WTC11 (cell line): ENCODE results near the gene PCSK5. TPM values are rescaled to one million over a fixed set of nuclear protein-coding genes. Genes with fewer than 3 reads are reported as not detected.

Source experiments
- ATAC-seq: fragments of 200-7000 bp; cut with Tn5 transposase; 2 replicates; pipeline ENCODE4 v1.10.0; 2021; ENCODE audit warnings: mild to moderate bottlenecking, moderate library complexity
- CTCF ChIA-PET: fragments of 300-600 bp; sonication (Branson Sonifier 250); formaldehyde crosslinking; loops from one replicate; lab custom pipeline; 2021; ENCODE audit warnings: antibody characterized with exemption; lab: Charles Lee
- POLR2A ChIA-PET: fragments of 350-600 bp; sonication (Branson Sonifier 250); formaldehyde crosslinking; loops from one replicate; lab custom pipeline; 2021; ENCODE audit warnings: antibody characterized with exemption; lab: Charles Lee
- DNase-seq: peaks from one replicate; pipeline ENCODE4 v3.0.0; 2021; ENCODE audit warnings: low spot score
- H3K27ac Mint-ChIP-seq: 2 replicates; pipeline ENCODE4 v1.8.0; 2021; ENCODE audit warnings: mixed read lengths
- H3K27me3 Mint-ChIP-seq: 2 replicates; pipeline ENCODE4 v1.8.0; 2021; ENCODE audit warnings: low read depth, mild to moderate bottlenecking, moderate library complexity, mixed read lengths
- H3K36me3 Mint-ChIP-seq: 2 replicates; pipeline ENCODE4 v1.8.0; 2021; ENCODE audit warnings: mixed read lengths
- H3K4me1 Mint-ChIP-seq: 2 replicates; pipeline ENCODE4 v1.8.0; 2022; ENCODE audit warnings: mixed read lengths
- H3K4me3 Mint-ChIP-seq: 2 replicates; pipeline ENCODE4 v1.8.0; 2021; ENCODE audit warnings: mild to moderate bottlenecking, moderate library complexity, mixed read lengths
- H3K9me3 Mint-ChIP-seq: 2 replicates; pipeline ENCODE4 v1.8.0; 2021; ENCODE audit warnings: mixed read lengths
- CDX4 ChIP-seq: fragments of 250-450 bp; sonication (Bioruptor Pico); IDR thresholded peaks from 2 replicates; pipeline ENCODE4 v1.9.0; 2021; ENCODE audit warnings: moderate library complexity, mild to moderate bottlenecking, inconsistent platforms, borderline replicate concordance
- E2F4 ChIP-seq: sonication (generic); formaldehyde crosslinking; IDR thresholded peaks from 2 replicates; pipeline ENCODE4 v1.8.1; 2022; ENCODE audit warnings: low read depth, mild to moderate bottlenecking, moderate library complexity, missing genetic modification reagents, borderline replicate concordance
- ESRRA ChIP-seq: sonication (generic); formaldehyde crosslinking; IDR thresholded peaks from 2 replicates; pipeline ENCODE4 v1.8.1; 2022; ENCODE audit warnings: mild to moderate bottlenecking, missing genetic modification reagents, borderline replicate concordance
- GRHL2 ChIP-seq: fragments of 250-450 bp; sonication (Bioruptor Pico); IDR thresholded peaks from 2 replicates; pipeline ENCODE4 v1.8.0; 2022; ENCODE audit warnings: mild to moderate bottlenecking, moderate library complexity; ENCODE audit not compliant: insufficient replicate concordance, severe bottlenecking
- GTF2I ChIP-seq: fragments of 250-450 bp; sonication (Bioruptor Pico); conservative IDR thresholded peaks from 2 replicates; pipeline ENCODE4 v1.4.0; 2021; ENCODE audit warnings: mild to moderate bottlenecking
- MLX ChIP-seq: sonication (generic); formaldehyde crosslinking; IDR thresholded peaks from 2 replicates; pipeline ENCODE4 v1.8.1; 2023; ENCODE audit warnings: mild to moderate bottlenecking, missing genetic modification reagents, moderate library complexity
- NR2C2 ChIP-seq: sonication (generic); formaldehyde crosslinking; IDR thresholded peaks from 2 replicates; pipeline ENCODE4 v1.8.0; 2022; ENCODE audit warnings: mild to moderate bottlenecking, missing genetic modification reagents
- PRRX2 ChIP-seq: fragments of 250-450 bp; sonication (Bioruptor Pico); IDR thresholded peaks from 2 replicates; pipeline ENCODE4 v1.8.0; 2021; ENCODE audit warnings: mild to moderate bottlenecking
- SMAD3 ChIP-seq: sonication (generic); formaldehyde crosslinking; IDR thresholded peaks from 2 replicates; pipeline ENCODE4 v1.8.0; 2022; ENCODE audit warnings: missing genetic modification reagents, mild to moderate bottlenecking, borderline replicate concordance
- SP1 ChIP-seq: sonication (generic); formaldehyde crosslinking; conservative IDR thresholded peaks from 2 replicates; pipeline ENCODE4 v1.8.1; 2022; ENCODE audit warnings: missing genetic modification reagents
- TP53 ChIP-seq: sonication (generic); formaldehyde crosslinking; IDR thresholded peaks from 2 replicates; pipeline ENCODE4 v1.8.1; 2023; ENCODE audit warnings: mild to moderate bottlenecking, missing genetic modification reagents
- ZNF263 ChIP-seq: sonication (generic); formaldehyde crosslinking; IDR thresholded peaks from 2 replicates; pipeline ENCODE4 v1.8.1; 2022; ENCODE audit warnings: low read depth, mild to moderate bottlenecking, moderate library complexity, missing genetic modification reagents
- ZNF396 ChIP-seq: fragments of 250-450 bp; sonication (Bioruptor Pico); IDR thresholded peaks from 2 replicates; pipeline ENCODE4 v1.8.0; 2021; ENCODE audit warnings: mild to moderate bottlenecking, moderate library complexity, borderline replicate concordance
- ZNF416 ChIP-seq: fragments of 250-450 bp; sonication (Bioruptor Pico); IDR thresholded peaks from 2 replicates; pipeline ENCODE4 v1.9.0; 2021; ENCODE audit warnings: mild to moderate bottlenecking, inconsistent platforms
- ZNF512 ChIP-seq: sonication (generic); formaldehyde crosslinking; IDR thresholded peaks from 2 replicates; pipeline ENCODE4 v1.8.1; 2022; ENCODE audit warnings: missing genetic modification reagents, borderline replicate concordance
- total RNA-seq: library from RNA; stranded (reverse); gene quantifications from 3 replicates; pipeline ENCODE4 v1.2.3, GENCODE V29; 2021
- TF ChIP-seq, protein P1 (sequence below): sonication (generic); formaldehyde crosslinking; IDR thresholded peaks from 2 replicates; pipeline ENCODE4 v1.8.0; 2022; ENCODE audit warnings: missing genetic modification reagents
- TF ChIP-seq, protein P2 (sequence below): sonication (generic); formaldehyde crosslinking; IDR thresholded peaks from 2 replicates; pipeline ENCODE4 v1.8.1; 2023; ENCODE audit warnings: mild to moderate bottlenecking, missing genetic modification reagents, moderate library complexity
- TF ChIP-seq, protein P3 (sequence below): sonication (generic); formaldehyde crosslinking; IDR thresholded peaks from 2 replicates; pipeline ENCODE4 v1.8.0; 2022; ENCODE audit warnings: mild to moderate bottlenecking, missing genetic modification reagents
- TF ChIP-seq, protein P4 (sequence below): sonication (generic); formaldehyde crosslinking; IDR thresholded peaks from 2 replicates; pipeline ENCODE4 v1.8.1; 2023; ENCODE audit warnings: mild to moderate bottlenecking, moderate library complexity, missing genetic modification reagents

Gene PCSK5
- total RNA-seq, 1 experiment from 2014 or later, result 30.6 TPM

DNA sequence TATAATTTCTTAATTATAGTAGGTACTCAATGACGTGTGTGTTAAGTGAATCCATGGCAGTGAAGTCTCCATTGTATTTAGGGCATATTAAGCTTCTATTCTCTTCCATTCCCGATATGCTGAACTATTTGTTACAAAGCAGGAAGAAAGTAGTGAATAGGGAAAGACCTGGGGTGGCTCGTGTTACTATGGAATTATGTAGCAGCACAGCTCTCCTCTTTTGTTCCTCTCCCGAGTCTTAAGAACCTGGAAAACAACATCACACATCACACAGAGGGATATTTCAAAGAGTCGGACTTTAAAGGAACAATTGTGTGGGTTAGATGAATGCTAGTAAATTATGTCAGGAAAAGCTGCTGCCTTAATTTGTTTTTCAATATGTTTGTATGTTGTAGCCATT, 131.8 kb downstream of the PCSK5 start:
- H3K4me3 Mint-ChIP-seq, result no peak overlapping the region
- TF ChIP-seq, protein P1, sequence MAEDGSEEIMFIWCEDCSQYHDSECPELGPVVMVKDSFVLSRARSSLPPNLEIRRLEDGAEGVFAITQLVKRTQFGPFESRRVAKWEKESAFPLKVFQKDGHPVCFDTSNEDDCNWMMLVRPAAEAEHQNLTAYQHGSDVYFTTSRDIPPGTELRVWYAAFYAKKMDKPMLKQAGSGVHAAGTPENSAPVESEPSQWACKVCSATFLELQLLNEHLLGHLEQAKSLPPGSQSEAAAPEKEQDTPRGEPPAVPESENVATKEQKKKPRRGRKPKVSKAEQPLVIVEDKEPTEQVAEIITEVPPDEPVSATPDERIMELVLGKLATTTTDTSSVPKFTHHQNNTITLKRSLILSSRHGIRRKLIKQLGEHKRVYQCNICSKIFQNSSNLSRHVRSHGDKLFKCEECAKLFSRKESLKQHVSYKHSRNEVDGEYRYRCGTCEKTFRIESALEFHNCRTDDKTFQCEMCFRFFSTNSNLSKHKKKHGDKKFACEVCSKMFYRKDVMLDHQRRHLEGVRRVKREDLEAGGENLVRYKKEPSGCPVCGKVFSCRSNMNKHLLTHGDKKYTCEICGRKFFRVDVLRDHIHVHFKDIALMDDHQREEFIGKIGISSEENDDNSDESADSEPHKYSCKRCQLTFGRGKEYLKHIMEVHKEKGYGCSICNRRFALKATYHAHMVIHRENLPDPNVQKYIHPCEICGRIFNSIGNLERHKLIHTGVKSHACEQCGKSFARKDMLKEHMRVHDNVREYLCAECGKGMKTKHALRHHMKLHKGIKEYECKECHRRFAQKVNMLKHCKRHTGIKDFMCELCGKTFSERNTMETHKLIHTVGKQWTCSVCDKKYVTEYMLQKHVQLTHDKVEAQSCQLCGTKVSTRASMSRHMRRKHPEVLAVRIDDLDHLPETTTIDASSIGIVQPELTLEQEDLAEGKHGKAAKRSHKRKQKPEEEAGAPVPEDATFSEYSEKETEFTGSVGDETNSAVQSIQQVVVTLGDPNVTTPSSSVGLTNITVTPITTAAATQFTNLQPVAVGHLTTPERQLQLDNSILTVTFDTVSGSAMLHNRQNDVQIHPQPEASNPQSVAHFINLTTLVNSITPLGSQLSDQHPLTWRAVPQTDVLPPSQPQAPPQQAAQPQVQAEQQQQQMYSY (CRISPR knock-in tag), result 0 out of 2 replicates have a peak, but pooled peaks have one; percentile 50
- TF ChIP-seq ZNF396 (CRISPR knock-in tag), result no peak
- no peak for TF ChIP-seq MLX (CRISPR knock-in tag)
- peaks cover 9% of the 10 kb centered on the region; the same call in 1 of the 2 replicates for H3K36me3 Mint-ChIP-seq
- ChIA-PET POLR2A (no interaction called here), CTCF (interaction anchor here (0.9 kb wide), 1 partner anchor 156 kb away, joined by 3 read pairs; no protein-coding TSS in a partner anchor)
- H3K9me3 Mint-ChIP-seq, result no peaks in the 10 kb centered on the region
- no peak overlapping the region; the same call in 1 of the 2 replicates for H3K27ac Mint-ChIP-seq
- DNase-seq (no peak), ATAC-seq (peak; percentile 36)
- peaks cover 62% of the 10 kb centered on the region for H3K4me1 Mint-ChIP-seq
- no peaks in the 10 kb centered on the region for H3K27me3 Mint-ChIP-seq

- H3K9me3 Mint-ChIP-seq, result no peaks in the 10 kb centered on the region
- TF ChIP-seq PRRX2 (CRISPR knock-in tag), result no peak
- TF ChIP-seq ESRRA, result no peak
- TF ChIP-seq, protein P2, sequence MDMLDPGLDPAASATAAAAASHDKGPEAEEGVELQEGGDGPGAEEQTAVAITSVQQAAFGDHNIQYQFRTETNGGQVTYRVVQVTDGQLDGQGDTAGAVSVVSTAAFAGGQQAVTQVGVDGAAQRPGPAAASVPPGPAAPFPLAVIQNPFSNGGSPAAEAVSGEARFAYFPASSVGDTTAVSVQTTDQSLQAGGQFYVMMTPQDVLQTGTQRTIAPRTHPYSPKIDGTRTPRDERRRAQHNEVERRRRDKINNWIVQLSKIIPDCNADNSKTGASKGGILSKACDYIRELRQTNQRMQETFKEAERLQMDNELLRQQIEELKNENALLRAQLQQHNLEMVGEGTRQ (CRISPR knock-in tag), result no peak
- no peak for TF ChIP-seq ZNF263 (CRISPR knock-in tag)
- no peak for TF ChIP-seq TP53 (CRISPR knock-in tag)
- no peak for TF ChIP-seq SP1 (CRISPR knock-in tag)
- TF ChIP-seq, protein P3, sequence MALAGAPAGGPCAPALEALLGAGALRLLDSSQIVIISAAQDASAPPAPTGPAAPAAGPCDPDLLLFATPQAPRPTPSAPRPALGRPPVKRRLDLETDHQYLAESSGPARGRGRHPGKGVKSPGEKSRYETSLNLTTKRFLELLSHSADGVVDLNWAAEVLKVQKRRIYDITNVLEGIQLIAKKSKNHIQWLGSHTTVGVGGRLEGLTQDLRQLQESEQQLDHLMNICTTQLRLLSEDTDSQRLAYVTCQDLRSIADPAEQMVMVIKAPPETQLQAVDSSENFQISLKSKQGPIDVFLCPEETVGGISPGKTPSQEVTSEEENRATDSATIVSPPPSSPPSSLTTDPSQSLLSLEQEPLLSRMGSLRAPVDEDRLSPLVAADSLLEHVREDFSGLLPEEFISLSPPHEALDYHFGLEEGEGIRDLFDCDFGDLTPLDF, result no peak
- TF ChIP-seq ZNF512, result no peak
- no peak for TF ChIP-seq GRHL2 (CRISPR knock-in tag)
- no peak for TF ChIP-seq NR2C2 (CRISPR knock-in tag)
- TF ChIP-seq, protein P4, sequence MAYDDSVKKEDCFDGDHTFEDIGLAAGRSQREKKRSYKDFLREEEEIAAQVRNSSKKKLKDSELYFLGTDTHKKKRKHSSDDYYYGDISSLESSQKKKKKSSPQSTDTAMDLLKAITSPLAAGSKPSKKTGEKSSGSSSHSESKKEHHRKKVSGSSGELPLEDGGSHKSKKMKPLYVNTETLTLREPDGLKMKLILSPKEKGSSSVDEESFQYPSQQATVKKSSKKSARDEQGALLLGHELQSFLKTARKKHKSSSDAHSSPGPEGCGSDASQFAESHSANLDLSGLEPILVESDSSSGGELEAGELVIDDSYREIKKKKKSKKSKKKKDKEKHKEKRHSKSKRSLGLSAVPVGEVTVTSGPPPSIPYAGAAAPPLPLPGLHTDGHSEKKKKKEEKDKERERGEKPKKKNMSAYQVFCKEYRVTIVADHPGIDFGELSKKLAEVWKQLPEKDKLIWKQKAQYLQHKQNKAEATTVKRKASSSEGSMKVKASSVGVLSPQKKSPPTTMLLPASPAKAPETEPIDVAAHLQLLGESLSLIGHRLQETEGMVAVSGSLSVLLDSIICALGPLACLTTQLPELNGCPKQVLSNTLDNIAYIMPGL (CRISPR knock-in tag), result no peak
- TF ChIP-seq GTF2I (CRISPR knock-in tag), result no peak
- TF ChIP-seq ZNF416 (CRISPR knock-in tag), result no peak
- TF ChIP-seq CDX4 (CRISPR knock-in tag), result no peak
- TF ChIP-seq E2F4 (CRISPR knock-in tag), result no peak
- no peak for TF ChIP-seq SMAD3 (CRISPR knock-in tag)
- CTCF ChIA-PET, result no interaction called here
- peaks cover 19% of the 10 kb centered on the region for H3K36me3 Mint-ChIP-seq
- peak overlapping the region; percentile 87 for H3K27ac Mint-ChIP-seq
- H3K27me3 Mint-ChIP-seq, result no peaks in the 10 kb centered on the region
- POLR2A ChIA-PET, result no interaction called here
- peaks cover 48% of the 10 kb centered on the region for H3K4me1 Mint-ChIP-seq
- no peak for DNase-seq
- H3K4me3 Mint-ChIP-seq, result no peak overlapping the region
- no peak for ATAC-seq
These were observed 133.3 kb downstream of the PCSK5 start for GRCh38 chr9:76023715-76024195.
